Stimulated activated CD4-positive, alpha-beta T cell treated with anti-CD3 and anti-CD28 coated beads, Interleukin-4, amount 100 ng/mL, for 4 hours (primary cell): ENCODE measurements around the gene GJA3.
"Not testable (repeated sequence)": the region's sequence is repeated elsewhere in the genome, so short reads cannot be mapped to it uniquely, and the experiment has no call there.

ENCODE experiments used
- DNase-seq, 2 experiments: peaks; one replicate each; pipeline ENCODE4 v3.0.0-alpha.2; 2020

The GJA3 gene

DNA sequence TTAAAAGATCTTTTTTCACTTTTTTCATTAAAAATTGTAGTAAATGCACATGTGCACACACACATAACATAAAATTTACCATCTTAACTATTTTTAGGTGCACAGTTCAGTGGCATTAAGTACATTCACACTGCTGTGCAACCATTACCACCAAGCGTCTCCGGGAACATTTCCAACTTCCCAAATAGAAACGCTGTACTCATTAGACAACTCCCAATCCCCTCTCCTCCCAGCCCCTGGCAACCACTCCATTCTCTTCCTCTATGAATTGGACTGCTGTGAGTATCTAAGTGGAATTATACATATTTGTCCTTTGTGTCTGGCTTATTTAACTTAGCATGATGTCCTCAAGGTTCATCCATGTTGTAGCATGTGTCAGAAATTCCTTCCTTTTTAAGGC lies 20.3 kb upstream of the GJA3 start:
- DNase-seq: no peak

DNA sequence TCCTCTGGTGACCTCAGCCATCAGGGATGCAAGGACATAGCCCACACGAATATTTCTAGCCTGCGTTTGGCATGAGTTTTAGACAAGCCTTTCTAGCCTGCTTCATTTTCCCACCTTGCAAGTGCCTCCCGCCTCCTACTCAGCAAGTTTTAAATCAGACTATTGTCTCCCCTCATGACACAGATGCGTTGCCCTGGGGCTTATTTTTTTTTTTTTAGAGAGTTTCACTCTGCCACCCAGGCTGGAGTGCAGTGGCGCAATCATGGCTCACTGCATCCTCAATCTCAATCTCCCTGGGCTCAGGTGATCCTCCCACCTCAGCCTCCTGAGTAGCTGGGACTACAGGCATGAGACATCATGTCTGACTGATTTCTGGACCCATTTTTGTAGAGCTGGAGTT lies 17.3 kb upstream of the GJA3 start:
- no peak for DNase-seq

DNA sequence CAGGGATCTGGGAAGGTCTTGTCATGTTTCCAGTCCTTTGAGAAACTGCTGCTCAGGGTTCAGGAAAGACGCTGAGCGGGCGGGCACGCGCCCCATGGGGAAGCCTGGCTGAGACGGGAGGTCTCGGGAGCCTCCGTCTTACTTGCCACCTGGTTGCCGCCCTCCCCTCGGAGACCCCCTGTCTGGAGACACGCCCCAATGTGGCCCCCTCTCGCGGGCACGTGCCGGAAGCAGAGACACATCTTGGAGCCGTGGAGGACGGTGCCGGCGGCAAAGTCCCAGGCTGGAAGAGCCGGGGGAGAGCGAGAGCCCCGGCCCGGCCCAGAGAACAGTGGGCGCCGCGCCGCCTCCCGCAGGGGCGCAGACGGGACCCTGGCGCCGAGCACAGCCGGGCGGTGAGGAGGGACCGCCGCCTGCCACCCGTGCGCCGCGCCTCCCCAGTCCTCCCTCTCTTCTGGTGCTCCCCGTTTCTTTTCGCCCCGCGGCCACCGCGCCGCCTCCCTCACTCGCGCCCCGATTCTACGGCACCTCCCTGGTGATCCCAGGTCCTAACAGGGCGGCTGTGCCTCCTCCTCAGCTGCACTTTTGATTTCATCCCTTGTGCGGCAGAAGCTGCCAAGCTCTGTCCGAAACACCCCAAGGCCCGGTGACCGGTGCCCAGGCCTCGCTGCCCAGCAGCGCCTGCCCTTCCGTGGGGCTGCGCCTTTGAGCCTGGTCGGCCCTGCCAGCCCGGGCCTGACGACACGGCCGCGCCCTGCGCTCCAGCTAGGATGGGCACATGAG lies 16.4 kb upstream of the GJA3 start:
- no peak for DNase-seq

GRCh38 chr13:20175907-20176652 lies 15.2 kb upstream of the GJA3 start:
- DNase-seq: no peak

DNA sequence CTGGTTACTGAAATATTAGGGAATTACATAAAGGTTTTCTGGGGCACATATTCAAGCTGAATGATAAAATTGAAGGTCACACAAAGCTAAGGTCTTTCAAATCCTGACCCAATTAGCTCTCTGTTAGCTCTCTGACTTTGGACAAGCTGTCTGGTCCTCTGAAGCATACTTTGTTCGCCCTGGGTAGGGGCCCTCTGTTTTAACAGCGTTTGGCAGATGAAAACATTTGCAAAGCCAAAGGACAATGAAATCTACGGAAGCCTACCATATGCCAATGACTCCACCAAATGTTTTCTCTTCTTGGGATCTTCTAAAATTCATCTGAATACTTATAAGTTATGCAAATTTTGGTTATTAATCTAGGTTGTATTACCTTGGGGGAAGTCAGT lies 14.5 kb upstream of the GJA3 start:
- no peak for DNase-seq

- DNase-seq: peak; percentile 68 to 84
Observed at GRCh38 chr13:20174656-20175405, 14.0 kb upstream of the GJA3 start.

- no peak for DNase-seq
Observed at GRCh38 chr13:20173116-20173746, 12.4 kb upstream of the GJA3 start.

- DNase-seq: no peak
Observed at GRCh38 chr13:20171364-20171763, 10.5 kb upstream of the GJA3 start.

- DNase-seq: no peak
Observed at GRCh38 chr13:20170921-20171320, 10.1 kb upstream of the GJA3 start.

GRCh38 chr13:20168396-20168795 lies 7.5 kb upstream of the GJA3 start:
- no peak for DNase-seq

DNA sequence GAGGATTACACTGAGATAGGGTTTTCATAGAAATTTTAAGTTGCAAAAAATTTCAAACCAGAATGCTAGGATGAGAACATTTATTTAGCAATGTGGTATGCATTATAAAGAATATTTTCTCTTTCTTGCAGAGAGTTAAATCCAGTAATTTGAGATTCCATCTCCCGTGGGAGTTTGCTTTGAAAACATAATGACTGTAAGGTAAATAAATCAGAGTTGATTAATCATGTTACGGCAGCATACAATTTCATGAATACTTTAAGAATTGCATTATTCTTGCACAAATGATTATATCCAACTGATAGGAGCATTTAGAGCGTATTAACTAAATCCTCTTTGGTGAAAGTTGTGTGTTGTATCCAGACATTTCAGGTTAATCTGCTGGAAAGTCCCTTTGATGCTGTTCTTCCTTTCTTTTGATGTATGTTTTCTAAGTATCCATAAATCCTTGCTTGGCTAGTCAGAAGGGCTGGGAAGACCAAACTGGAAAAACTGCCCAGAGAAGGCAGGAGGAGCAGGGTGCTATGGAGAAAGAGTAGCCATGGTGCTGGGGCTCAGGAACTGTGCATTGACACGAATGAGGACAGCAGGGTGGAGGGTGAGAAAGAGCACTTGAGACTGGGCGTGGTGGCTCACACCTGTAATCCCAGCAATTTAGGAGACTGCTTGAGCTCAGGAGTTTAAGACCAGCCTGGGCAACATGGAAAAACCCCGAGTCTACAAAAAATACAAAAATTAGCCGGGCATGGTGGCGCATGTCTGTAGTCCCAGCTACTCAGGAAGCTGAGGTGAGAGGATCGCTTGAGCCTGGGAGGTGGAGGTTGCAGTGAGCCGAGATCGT lies 4.8 kb upstream of the GJA3 start:
- no peak for DNase-seq

DNA sequence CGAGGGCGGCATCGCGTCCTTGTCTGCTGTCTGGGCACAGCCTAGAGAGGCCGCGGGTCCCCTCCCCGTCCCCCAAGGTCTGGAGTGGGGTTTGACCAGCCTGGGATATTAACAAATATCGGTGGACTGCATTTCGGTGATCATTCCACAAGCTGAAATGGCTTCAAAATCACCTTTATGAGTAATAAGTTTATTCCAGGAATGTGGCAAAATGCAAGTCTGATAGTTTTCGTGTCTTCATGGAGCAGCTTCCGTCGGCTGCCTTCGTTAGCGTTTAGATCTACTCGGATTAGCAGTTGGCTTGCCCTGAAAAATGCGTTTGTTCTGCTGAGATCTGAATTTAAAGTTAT lies 1.1 kb upstream of the GJA3 start:
- DNase-seq: no peak

GRCh38 chr13:20161275-20161950 lies 561 bp upstream of the GJA3 start:
- DNase-seq: peak; percentile 48 to 53

GRCh38 chr13:20159646-20160305 lies 1.1 kb downstream of the GJA3 start:
- no peak for DNase-seq

- no peak for DNase-seq
Observed at GRCh38 chr13:20157151-20157796, 3.6 kb downstream of the GJA3 start.

DNA sequence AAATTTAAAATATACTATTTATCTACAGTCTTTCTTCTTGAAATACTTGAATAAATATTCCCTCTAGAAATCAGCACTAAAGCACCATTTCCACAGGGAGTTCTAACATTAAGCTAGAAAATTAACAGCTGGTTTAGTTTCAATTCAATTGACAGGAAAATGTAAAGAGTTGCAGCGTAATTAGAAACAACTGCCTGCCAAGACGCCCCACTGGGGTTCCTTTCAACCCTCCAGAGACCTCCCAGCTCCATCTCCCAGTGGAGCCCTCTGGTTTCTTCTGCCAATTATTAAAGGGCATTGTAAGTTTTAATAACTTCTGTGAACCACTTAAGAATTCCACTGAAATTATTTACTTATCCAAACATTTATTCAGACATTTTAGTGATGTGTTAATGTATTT lies 4.2 kb downstream of the GJA3 start:
- no peak for DNase-seq

DNA sequence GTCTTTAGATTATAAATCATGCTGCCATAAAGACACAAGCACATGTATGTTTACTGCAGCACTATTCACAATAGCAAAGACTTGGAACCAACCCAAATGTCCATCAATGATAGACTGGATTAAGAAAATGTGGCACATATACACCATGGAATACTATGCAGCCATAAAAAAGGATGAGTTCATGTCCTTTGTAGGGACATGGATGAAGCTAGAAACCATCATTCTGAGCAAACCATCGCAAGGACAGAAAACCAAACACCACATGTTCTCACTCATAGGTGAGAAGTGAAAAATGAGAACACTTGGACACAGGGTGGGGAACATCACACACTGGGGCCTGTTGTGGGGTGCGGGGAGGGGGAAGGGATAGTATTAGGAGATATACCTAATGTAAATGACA lies 7.6 kb downstream of the GJA3 start:
- not testable (repeated sequence) for DNase-seq

DNA sequence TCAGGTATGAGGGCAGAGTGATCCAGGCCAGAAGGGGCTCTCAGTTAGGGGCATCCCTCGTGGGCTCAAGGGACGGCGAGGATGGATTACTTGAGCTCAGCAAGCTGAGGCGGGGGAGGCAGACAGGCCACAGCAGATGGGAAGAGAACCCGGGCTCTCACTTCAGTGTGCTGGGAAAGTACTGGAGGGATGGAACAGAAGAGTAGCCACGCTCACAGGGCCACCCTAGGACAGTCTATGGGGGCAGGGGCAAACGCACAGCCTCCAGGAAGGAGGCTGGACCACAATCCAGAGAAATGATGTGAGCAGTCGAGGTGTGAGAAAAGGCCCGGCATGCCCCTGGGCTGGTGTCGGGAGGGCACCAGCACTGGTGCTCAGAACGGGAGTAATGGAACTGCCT lies 9.2 kb downstream of the GJA3 start:
- no peak for DNase-seq

DNA sequence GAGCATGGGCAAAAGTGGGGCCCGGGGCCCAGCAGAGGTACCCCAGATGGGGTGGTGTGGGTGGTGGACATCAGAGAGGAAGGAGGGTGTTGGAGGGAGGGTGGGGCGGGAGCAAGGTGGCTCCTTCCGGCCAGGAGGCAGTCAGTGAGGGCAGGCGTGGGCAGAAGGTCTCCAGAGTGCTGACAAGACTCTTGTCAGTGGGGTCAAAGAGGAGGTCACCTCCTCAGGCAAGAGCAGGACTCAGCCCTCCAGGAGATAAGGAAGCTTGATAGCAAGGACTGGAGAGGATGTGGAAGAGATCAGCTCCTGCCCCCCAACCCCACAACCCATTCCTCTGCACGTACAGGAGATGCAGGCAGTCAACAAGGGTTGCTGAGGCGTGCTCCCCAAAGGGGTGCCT lies 9.8 kb downstream of the GJA3 start:
- no peak for DNase-seq

DNA sequence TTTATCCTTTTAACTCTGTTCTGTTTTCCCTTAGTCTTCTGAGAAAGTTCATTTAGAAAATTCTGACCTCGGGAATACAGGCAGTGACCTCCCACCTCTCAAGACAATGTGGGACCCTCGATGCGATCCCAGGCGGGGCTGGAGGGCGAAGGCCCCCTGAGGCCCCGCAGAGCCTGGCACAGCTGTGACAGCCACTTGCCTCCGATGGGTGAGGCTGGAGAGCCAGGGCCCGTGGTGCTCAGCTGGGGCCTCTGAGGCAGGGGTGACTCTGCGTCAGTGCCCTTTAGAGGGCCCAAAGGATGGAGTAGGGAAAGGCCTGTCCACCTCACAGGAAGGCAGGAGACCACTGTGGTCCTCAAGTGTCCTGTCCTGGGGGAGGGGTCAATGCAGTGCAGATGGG lies 10.3 kb downstream of the GJA3 start:
- DNase-seq: no peak

- DNase-seq: no peak
Observed at GRCh38 chr13:20149762-20150161, 11.1 kb downstream of the GJA3 start.
